Astrocyte (in vitro differentiated cells and primary cell): ENCODE results near the gene DGKH. TPM values are rescaled to one million over a fixed set of nuclear protein-coding genes. Genes with fewer than 3 reads are reported as not detected.

Experiments
- DNase-seq: peaks from one replicate; pipeline ENCODE4 v3.0.0-alpha.2; 2010; ENCODE audit warnings: low read depth
- FAIRE-seq: peaks from 2 replicates; lab custom pipeline; 2011; peaks lifted over from hg19 to GRCh38; lab: Jason Lieb, UNC
- H2AFZ ChIP-seq: 2 replicates; pipeline ENCODE4 v1.6.0; 2012; ENCODE audit warnings: low read depth, low read length, inconsistent platforms
- H3K27ac ChIP-seq: 2 replicates; pipeline ENCODE4 v1.5.1; 2011; ENCODE audit warnings: low read depth, low read length, inconsistent platforms
- H3K27me3 ChIP-seq: 2 replicates; pipeline ENCODE4 v1.6.0; 2011; ENCODE audit warnings: low read length, inconsistent platforms; ENCODE audit not compliant: insufficient read depth
- H3K36me3 ChIP-seq: 2 replicates; pipeline ENCODE4 v1.5.1; 2011; ENCODE audit warnings: low read length, inconsistent platforms; ENCODE audit not compliant: insufficient read depth
- H3K4me1 ChIP-seq: 2 replicates; pipeline ENCODE4 v1.5.1; 2011; ENCODE audit warnings: low read length, inconsistent platforms; ENCODE audit not compliant: insufficient read depth
- H3K4me2 ChIP-seq: 2 replicates; pipeline ENCODE4 v1.6.0; 2012; ENCODE audit warnings: low read length, inconsistent platforms
- H3K4me3 ChIP-seq: 2 replicates; pipeline ENCODE4 v1.5.1; 2011; ENCODE audit warnings: low read depth, mild to moderate bottlenecking, low read length, inconsistent platforms; ENCODE audit not compliant: insufficient read depth
- H3K79me2 ChIP-seq: 2 replicates; pipeline ENCODE4 v1.6.0; 2012; ENCODE audit warnings: mild to moderate bottlenecking, low read length, inconsistent platforms; ENCODE audit not compliant: insufficient read depth
- H3K9ac ChIP-seq: 2 replicates; pipeline ENCODE4 v1.6.0; 2012; ENCODE audit warnings: mild to moderate bottlenecking, low read length, inconsistent platforms
- H3K9me3 ChIP-seq: 2 replicates; pipeline ENCODE4 v1.5.1; 2012; ENCODE audit warnings: low read depth, mild to moderate bottlenecking, low read length, inconsistent platforms; ENCODE audit not compliant: insufficient read depth
- H4K20me1 ChIP-seq: 2 replicates; pipeline ENCODE4 v1.6.0; 2012; ENCODE audit warnings: low read length, inconsistent platforms; ENCODE audit not compliant: insufficient read depth
- H3K27ac Mint-ChIP-seq: one replicate; pipeline ENCODE4 v1.8.0; 2021; ENCODE audit warnings: mild to moderate bottlenecking, mixed read lengths; ENCODE audit not compliant: unreplicated experiment
- H3K27me3 Mint-ChIP-seq: one replicate; pipeline ENCODE4 v1.8.0; 2021; ENCODE audit warnings: low read depth, mixed read lengths; ENCODE audit not compliant: unreplicated experiment
- H3K36me3 Mint-ChIP-seq: one replicate; pipeline ENCODE4 v1.8.0; 2021; ENCODE audit warnings: low read depth, mixed read lengths; ENCODE audit not compliant: unreplicated experiment
- H3K4me1 Mint-ChIP-seq: one replicate; pipeline ENCODE4 v1.8.0; 2021; ENCODE audit warnings: low read depth, mixed read lengths; ENCODE audit not compliant: unreplicated experiment
- H3K4me3 Mint-ChIP-seq: one replicate; pipeline ENCODE4 v1.8.0; 2021; ENCODE audit warnings: mild to moderate bottlenecking, moderate library complexity, mixed read lengths; ENCODE audit not compliant: unreplicated experiment
- H3K9me3 Mint-ChIP-seq: one replicate; pipeline ENCODE4 v1.8.0; 2021; ENCODE audit warnings: mild to moderate bottlenecking, mixed read lengths; ENCODE audit not compliant: unreplicated experiment
- CTCF ChIP-seq: IDR thresholded peaks from 2 replicates; pipeline ENCODE4 v1.5.1; 2011; ENCODE audit warnings: low read depth, mild to moderate bottlenecking, inconsistent platforms, low read length, moderate library complexity; ENCODE audit not compliant: insufficient read depth
- EZH2 ChIP-seq: IDR thresholded peaks from 2 replicates; pipeline ENCODE4 v1.6.1; 2012; ENCODE audit warnings: mild to moderate bottlenecking, low read length, inconsistent platforms; ENCODE audit not compliant: insufficient read depth
- total RNA-seq: library from RNA; stranded (reverse); gene quantifications from 2 replicates; pipeline ENCODE4 v1.2.1, GENCODE V29; 2021

The DGKH gene
- total RNA-seq, 1 donor from 2014 or later: 16.4 TPM

- Mint-ChIP-seq H3K36me3 (no peaks in the 10 kb centered on the region), H3K27ac (no peak overlapping the region), H3K27me3 (peaks cover 2% of the 10 kb centered on the region), H3K9me3 (peaks cover 7% of the 10 kb centered on the region), H3K4me3 (no peak overlapping the region), H3K4me1 (peaks cover 8% of the 10 kb centered on the region)
- Histone ChIP-seq H3K9ac (no peak overlapping the region), H3K4me2 (no peak overlapping the region), H3K4me1 (peaks cover 4% of the 10 kb centered on the region), H3K79me2 (no peaks in the 10 kb centered on the region), H3K9me3 (no peaks in the 10 kb centered on the region), H3K27me3 (no peaks in the 10 kb centered on the region), H4K20me1 (no peaks in the 10 kb centered on the region), H3K27ac (no peak overlapping the region), H3K36me3 (no peaks in the 10 kb centered on the region), H2AFZ (no peak overlapping the region), H3K4me3 (no peak overlapping the region)
- no peak for TF ChIP-seq EZH2
- TF ChIP-seq CTCF: no peak
- DNase-seq (no peak), FAIRE-seq (peak; percentile 9)
Observed at GRCh38 chr13:42028113-42028799, 20.2 kb upstream of the DGKH start.

- Mint-ChIP-seq H3K27ac (no peak overlapping the region), H3K36me3 (no peaks in the 10 kb centered on the region)
- H4K20me1 ChIP-seq: no peaks in the 10 kb centered on the region
Observed at GRCh38 chr13:42035905-42036521, 12.4 kb upstream of the DGKH start.

More at GRCh38 chr13:42035905-42036521, 12.4 kb upstream of the DGKH start:
- Histone ChIP-seq H3K4me3 (no peak overlapping the region), H3K27me3 (no peaks in the 10 kb centered on the region), H3K9ac (no peak overlapping the region), H3K79me2 (peaks cover 2% of the 10 kb centered on the region), H3K4me2 (no peak overlapping the region), H3K9me3 (no peaks in the 10 kb centered on the region), H3K27ac (no peak overlapping the region), H3K36me3 (no peaks in the 10 kb centered on the region), H2AFZ (no peak overlapping the region), H3K4me1 (peaks cover 6% of the 10 kb centered on the region)
- H3K27me3 Mint-ChIP-seq: no peaks in the 10 kb centered on the region
- TF ChIP-seq EZH2 (no peak), CTCF (no peak)
- no peaks in the 10 kb centered on the region for H3K4me1 Mint-ChIP-seq
- H3K4me3 Mint-ChIP-seq: no peak overlapping the region
- H3K9me3 Mint-ChIP-seq: peaks cover 9% of the 10 kb centered on the region
- DNase-seq: no peak
- FAIRE-seq: no peak
